ENCODE measurements around the gene GABRR3.

GRCh38 chr3:97949743-97950142 lies 85.4 kb downstream of the GABRR3 start:
- TF ChIP-seq CTCF (IDR thresholded peaks at IDR 0.05) (no peak), POLR2A (IDR thresholded peaks at IDR 0.05) (no peak), POLR2AphosphoS5 (IDR thresholded peaks at IDR 0.05) (no peak)

All from breast epithelium (tissue), 3 donors.